PC-3 (cell line): ENCODE measurements around the gene HLA-DRB1. TPM values are rescaled to one million over a fixed set of nuclear protein-coding genes. Genes with fewer than 3 reads are reported as not detected.
"Not testable (repeated sequence)": the region's sequence is repeated elsewhere in the genome, so short reads cannot be mapped to it uniquely, and the experiment has no call there.

Experiments used
- ATAC-seq: fragments of 200-7000 bp; cut with Tn5 transposase; 2 replicates; pipeline ENCODE4 v1.9.1; 2020; ENCODE audit warnings: mild to moderate bottlenecking, moderate library complexity
- BruUV-seq: library from RNA; stranded (reverse); fragments of 400-500 nt; replicated peaks from 2 replicates; lab custom pipeline; 2021; lab: Mats Ljungman, UMichigan
- CTCF ChIA-PET: fragments of 300-600 bp; sonication (Branson Sonifier 250); formaldehyde crosslinking; loops from one replicate; lab custom pipeline; 2022; ENCODE audit warnings: antibody characterized with exemption; lab: Charles Lee
- POLR2A ChIA-PET: fragments of 300-600 bp; sonication (Branson Sonifier 250); formaldehyde crosslinking; loops from one replicate; lab custom pipeline; 2022; ENCODE audit warnings: antibody characterized with exemption; ENCODE audit not compliant: unreplicated experiment; lab: Charles Lee
- DNase-seq: peaks from one replicate; pipeline ENCODE4 v3.0.0-alpha.2; 2015
- H2AFZ ChIP-seq: fragments of 300-600 bp; sonication (generic); 2 replicates; pipeline ENCODE4 v1.6.0; 2016; ENCODE audit warnings: antibody characterized with exemption, low read length
- H3F3A ChIP-seq: fragments of 300-600 bp; sonication (generic); one replicate; pipeline ENCODE4 v1.6.0; 2017; ENCODE audit warnings: antibody characterized with exemption, low read length, control low read depth, mild to moderate bottlenecking; ENCODE audit not compliant: unreplicated experiment
- H3K27ac ChIP-seq: fragments of 300-600 bp; sonication (generic); 2 replicates; pipeline ENCODE4 v1.5.1; 2016; ENCODE audit warnings: mild to moderate bottlenecking, low read length
- H3K27me3 ChIP-seq: fragments of 300-600 bp; sonication (generic); 2 replicates; pipeline ENCODE4 v1.6.1; 2016; ENCODE audit warnings: low read length, mixed read lengths
- H3K36me3 ChIP-seq: fragments of 300-600 bp; sonication (generic); 2 replicates; pipeline ENCODE4 v1.6.1; 2016; ENCODE audit warnings: low read depth, mixed run types, low read length, mixed read lengths
- H3K4me1 ChIP-seq: fragments of 300-600 bp; sonication (generic); 2 replicates; pipeline ENCODE4 v1.5.1; 2016; ENCODE audit warnings: low read length; ENCODE audit not compliant: insufficient read depth
- H3K4me2 ChIP-seq: fragments of 300-600 bp; sonication (generic); 2 replicates; pipeline ENCODE4 v1.6.0; 2016; ENCODE audit warnings: low read length
- H3K4me3 ChIP-seq: fragments of 300-600 bp; sonication (generic); 2 replicates; pipeline ENCODE4 v1.5.1; 2016; ENCODE audit warnings: mild to moderate bottlenecking, low read length, mixed read lengths
- H3K79me2 ChIP-seq: fragments of 300-600 bp; sonication (generic); 2 replicates; pipeline ENCODE4 v1.6.1; 2017; ENCODE audit warnings: low read length, mixed read lengths
- H3K9ac ChIP-seq: fragments of 300-600 bp; sonication (generic); 2 replicates; pipeline ENCODE4 v1.6.0; 2016; ENCODE audit warnings: mild to moderate bottlenecking, low read length
- H3K9me2 ChIP-seq: fragments of 300-600 bp; sonication (generic); replicated peaks from 2 replicates; pipeline ENCODE4 v1.6.1; 2016; ENCODE audit warnings: mixed run types, low read length, mixed read lengths
- H3K9me3 ChIP-seq: fragments of 300-600 bp; sonication (generic); 2 replicates; pipeline ENCODE4 v1.6.1; 2016; ENCODE audit warnings: low read length, mixed read lengths
- H4K20me1 ChIP-seq: fragments of 300-600 bp; sonication (generic); 2 replicates; pipeline ENCODE4 v1.6.1; 2016; ENCODE audit warnings: low read length, mixed read lengths
- EZH2 ChIP-seq: fragments of 300-600 bp; sonication (generic); IDR thresholded peaks from one replicate; pipeline ENCODE4 v1.6.1; 2017; ENCODE audit warnings: antibody characterized with exemption, mild to moderate bottlenecking, low read length; ENCODE audit not compliant: unreplicated experiment
- EZH2phosphoT487 ChIP-seq: fragments of 300-600 bp; sonication (generic); IDR thresholded peaks from 2 replicates; pipeline ENCODE4 v1.6.1; 2018; ENCODE audit warnings: mild to moderate bottlenecking, antibody characterized with exemption, low read length, borderline replicate concordance
- intact Hi-C: fragments of 100-400 bp; cut with micrococcal nuclease; formaldehyde crosslinking; loops from 2 replicates; pipeline ENCODE4 v1.9.0; 2023
- total RNA-seq: library from RNA; depleted of rRNA; stranded (reverse); fragments of >200 nt; gene quantifications from 2 replicates; pipeline ENCODE4 v1.2.3, GENCODE V29; 2014
- TF ChIP-seq, protein P1 (sequence below): fragments of 300-600 bp; sonication (generic); conservative IDR thresholded peaks from 2 replicates; pipeline ENCODE4 v1.5.1; 2017; ENCODE audit warnings: antibody characterized with exemption, low read depth, mild to moderate bottlenecking, low read length

Gene HLA-DRB1
- total RNA-seq, 1 experiment from 2014 or later, result not detected

DNA sequence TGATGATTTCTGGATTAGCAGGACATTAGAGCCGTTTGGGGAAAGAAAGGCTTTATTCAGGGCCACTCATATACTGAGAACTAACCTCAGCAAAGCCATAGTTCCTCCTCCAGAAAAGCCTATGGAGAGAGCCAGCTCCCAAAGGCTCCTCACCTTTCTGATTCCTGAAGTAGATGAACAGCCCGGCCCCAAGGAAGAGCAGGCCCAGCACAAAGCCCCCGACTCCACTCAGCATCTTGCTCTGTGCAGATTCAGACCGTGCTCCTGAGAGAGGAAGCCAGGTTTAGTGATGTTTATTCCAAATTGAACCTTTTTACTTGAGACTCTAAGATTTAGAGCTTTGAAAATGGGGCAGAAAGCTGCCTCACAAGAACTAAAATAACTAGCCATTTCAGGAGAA lies 9.1 kb downstream of the HLA-DRB1 start:
- ChIA-PET POLR2A (no interaction called here), CTCF (no interaction called here)
- no peak overlapping the region for H2AFZ ChIP-seq
- no peak overlapping the region for H3K4me3 ChIP-seq
- intact Hi-C loops, result no loop called here
- no peak for DNase-seq
- no peaks in the 10 kb centered on the region for H3K9me3 ChIP-seq
- no peak overlapping the region for H3K27ac ChIP-seq
- H3K9me2 ChIP-seq, result no peaks in the 10 kb centered on the region
- no peaks in the 10 kb centered on the region for H3F3A ChIP-seq
- no TSS peak for BruUV-seq
- no peak overlapping the region for H3K9ac ChIP-seq
- H4K20me1 ChIP-seq, result no peaks in the 10 kb centered on the region
- no peaks in the 10 kb centered on the region for H3K36me3 ChIP-seq
- TF ChIP-seq, protein P1, sequence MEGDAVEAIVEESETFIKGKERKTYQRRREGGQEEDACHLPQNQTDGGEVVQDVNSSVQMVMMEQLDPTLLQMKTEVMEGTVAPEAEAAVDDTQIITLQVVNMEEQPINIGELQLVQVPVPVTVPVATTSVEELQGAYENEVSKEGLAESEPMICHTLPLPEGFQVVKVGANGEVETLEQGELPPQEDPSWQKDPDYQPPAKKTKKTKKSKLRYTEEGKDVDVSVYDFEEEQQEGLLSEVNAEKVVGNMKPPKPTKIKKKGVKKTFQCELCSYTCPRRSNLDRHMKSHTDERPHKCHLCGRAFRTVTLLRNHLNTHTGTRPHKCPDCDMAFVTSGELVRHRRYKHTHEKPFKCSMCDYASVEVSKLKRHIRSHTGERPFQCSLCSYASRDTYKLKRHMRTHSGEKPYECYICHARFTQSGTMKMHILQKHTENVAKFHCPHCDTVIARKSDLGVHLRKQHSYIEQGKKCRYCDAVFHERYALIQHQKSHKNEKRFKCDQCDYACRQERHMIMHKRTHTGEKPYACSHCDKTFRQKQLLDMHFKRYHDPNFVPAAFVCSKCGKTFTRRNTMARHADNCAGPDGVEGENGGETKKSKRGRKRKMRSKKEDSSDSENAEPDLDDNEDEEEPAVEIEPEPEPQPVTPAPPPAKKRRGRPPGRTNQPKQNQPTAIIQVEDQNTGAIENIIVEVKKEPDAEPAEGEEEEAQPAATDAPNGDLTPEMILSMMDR, result no peak
- no peak for TF ChIP-seq EZH2
- TF ChIP-seq EZH2phosphoT487, result no peak
- no peak for ATAC-seq
- no peaks in the 10 kb centered on the region for H3K4me1 ChIP-seq
- H3K27me3 ChIP-seq, result peaks cover 5% of the 10 kb centered on the region; the same call in 1 of the 2 replicates
- H3K79me2 ChIP-seq, result no peaks in the 10 kb centered on the region
- no peak overlapping the region for H3K4me2 ChIP-seq

DNA sequence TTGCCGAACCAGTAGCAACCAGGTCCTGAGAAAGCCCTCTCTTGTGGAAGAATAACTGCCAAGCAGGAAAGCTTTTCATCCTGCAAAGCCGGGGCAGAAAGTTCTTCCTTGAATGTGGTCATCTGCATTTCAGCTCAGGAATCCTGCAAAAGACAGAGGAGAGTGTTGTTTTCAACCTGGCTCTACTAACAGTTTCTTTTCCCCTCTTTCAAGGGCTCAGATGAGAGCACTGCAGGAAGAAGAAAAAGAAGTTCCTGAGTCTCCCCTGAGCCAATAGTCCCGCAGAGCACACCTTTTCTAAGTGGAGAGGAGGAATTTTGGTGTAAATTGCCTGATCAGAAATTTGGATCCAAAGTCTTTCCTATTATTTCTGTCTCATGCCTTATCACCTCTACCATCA lies 10.7 kb downstream of the HLA-DRB1 start:
- no peaks in the 10 kb centered on the region for H3K36me3 ChIP-seq
- no peaks in the 10 kb centered on the region for H3K79me2 ChIP-seq
- ATAC-seq, result no peak
- no peaks in the 10 kb centered on the region for H4K20me1 ChIP-seq
- H3K27ac ChIP-seq, result no peak overlapping the region
- H3K9me3 ChIP-seq, result no peaks in the 10 kb centered on the region
- DNase-seq, result no peak
- intact Hi-C loops, result no loop called here
- BruUV-seq, result no TSS peak
- H3F3A ChIP-seq, result no peaks in the 10 kb centered on the region
- no peak overlapping the region for H3K9ac ChIP-seq
- no peak overlapping the region for H3K4me3 ChIP-seq
- H3K4me1 ChIP-seq, result no peaks in the 10 kb centered on the region
- H3K9me2 ChIP-seq, result no peaks in the 10 kb centered on the region
- H3K4me2 ChIP-seq, result no peak overlapping the region
- H2AFZ ChIP-seq, result no peak overlapping the region
- TF ChIP-seq, protein P1, result no peak
- TF ChIP-seq EZH2 (no peak), EZH2phosphoT487 (no peak)
- H3K27me3 ChIP-seq, result peaks cover 13% of the 10 kb centered on the region
- POLR2A ChIA-PET, result no interaction called here
- CTCF ChIA-PET, result no interaction called here

DNA sequence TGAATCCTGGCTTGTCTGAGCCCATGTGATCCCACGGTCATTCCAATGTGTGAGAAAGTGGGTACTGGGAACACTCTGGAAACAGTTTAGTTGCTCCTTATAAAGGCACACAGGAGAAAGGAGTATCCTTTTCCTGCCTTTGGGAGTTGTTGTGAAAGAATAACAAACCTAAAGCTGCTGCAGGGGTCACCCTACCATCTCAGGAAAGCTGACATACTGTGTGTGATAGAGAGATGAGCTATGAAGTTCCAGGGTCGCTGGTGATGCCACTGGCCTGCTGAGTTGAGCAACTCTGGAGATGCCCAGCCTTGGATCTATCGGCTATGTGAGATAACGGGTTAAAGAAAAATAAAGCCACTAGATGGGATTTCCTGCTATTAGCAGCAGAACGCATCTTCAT lies 12.2 kb downstream of the HLA-DRB1 start:
- H3K36me3 ChIP-seq, H3K4me2 ChIP-seq, H2AFZ ChIP-seq, CTCF ChIA-PET, H3K9me3 ChIP-seq, H4K20me1 ChIP-seq, ATAC-seq, H3F3A ChIP-seq, H3K9me2 ChIP-seq, BruUV-seq, intact Hi-C loops, POLR2A ChIA-PET, H3K79me2 ChIP-seq, DNase-seq, H3K4me3 ChIP-seq, H3K27ac ChIP-seq, H3K4me1 ChIP-seq, H3K9ac ChIP-seq: not testable (repeated sequence)
- peaks cover 13% of the 10 kb centered on the region for H3K27me3 ChIP-seq
